H1 (cell line): Measurements from ENCODE around the gene PDK3. TPM values are rescaled to one million over a fixed set of nuclear protein-coding genes. Genes with fewer than 3 reads are reported as not detected.

Source experiments
- ATF3 ChIP-seq: IDR thresholded peaks from 2 replicates; pipeline ENCODE4 v1.6.1; 2011; ENCODE audit warnings: low read depth, mild to moderate bottlenecking, low read length; ENCODE audit not compliant: insufficient read depth
- CHD2 ChIP-seq: IDR thresholded peaks from 2 replicates; pipeline ENCODE4 v1.6.1; 2012; ENCODE audit warnings: low read length, improper control_type of control experiment
- CHD7 ChIP-seq: fragments of 300-600 bp; sonication (generic); IDR thresholded peaks from 2 replicates; pipeline ENCODE4 v1.7.1; 2012; ENCODE audit warnings: low read length, moderate library complexity, mild to moderate bottlenecking, inconsistent platforms; ENCODE audit not compliant: insufficient replicate concordance
- CREB1 ChIP-seq: IDR thresholded peaks from 2 replicates; pipeline ENCODE4 v1.6.1; 2012; ENCODE audit warnings: inconsistent platforms
- KDM4A ChIP-seq: IDR thresholded peaks from one replicate; pipeline ENCODE4 v1.7.1; 2012; ENCODE audit warnings: low read depth, mild to moderate bottlenecking, moderate library complexity, low read length, inconsistent platforms; ENCODE audit not compliant: severe bottlenecking
- RFX5 ChIP-seq: IDR thresholded peaks from 2 replicates; pipeline ENCODE4 v1.6.1; 2011; ENCODE audit warnings: low read depth, low read length, improper control_type of control experiment, borderline replicate concordance
- SIX5 ChIP-seq: IDR thresholded peaks from 2 replicates; pipeline ENCODE4 v1.6.1; 2011; ENCODE audit warnings: mild to moderate bottlenecking, low read depth, low read length
- TAF7 ChIP-seq: optimal IDR thresholded peaks from 2 replicates; pipeline ENCODE3; 2011; ENCODE audit warnings: low read depth, mild to moderate bottlenecking, inconsistent platforms, low read length, moderate library complexity, borderline replicate concordance
- polyA plus RNA-seq, 7 experiments: library from polyadenylated mRNA; depleted of rRNA in 3 of 7; stranded (reverse) in 5 of 7; unstranded in 2 of 7; fragments of >200 nt in 5 of 7; fragments of 200-250 nt in 2 of 7; gene quantifications; 1 replicate in 5 of 7; 2 replicates in 1 of 7; 4 replicates in 1 of 7; pipeline versions ENCODE4 v1.2.1 to v1.2.3, GENCODE V29; 2011 to 2013; ENCODE audit warnings: missing spikeins in 2 of 7, mixed read lengths in 2 of 7
- total RNA-seq: library from RNA; stranded (reverse); fragmentation: NEBNext Ultra II Directional; extraction: Animal tissue kit (Norgen Biotek cat#: 25700); gene quantifications from 2 replicates; pipeline ENCODE4 v1.2.1, GENCODE V29; 2021

PDK3 gene
- total and polyA plus RNA-seq, 2 of the 8 experiments (the other 6 are each of a cell fraction or from before 2014, with no cell fraction given), result 22.5 to 25.5 TPM

- TF ChIP-seq CHD7 (no peak), CHD2 (no peak), SIX5 (no peak), TAF7 (no peak), RFX5 (no peak), CREB1 (no peak), KDM4A (no peak), ATF3 (no peak)
- TF ChIP-seq, all 59 proteins: peak for 0
Measured at GRCh38 chrX:24415921-24416320, 49.2 kb upstream of the PDK3 start (continued).
